LoVo (cell line): ENCODE measurements around the gene ZNF567.
"Not testable (repeated sequence)": the region's sequence is repeated elsewhere in the genome, so short reads cannot be mapped to it uniquely, and the experiment has no call there.

Experiments used
- DNase-seq: peaks from one replicate; pipeline ENCODE4 v3.0.0-alpha.2; 2016; ENCODE audit warnings: low spot score

ZNF567 gene

DNA sequence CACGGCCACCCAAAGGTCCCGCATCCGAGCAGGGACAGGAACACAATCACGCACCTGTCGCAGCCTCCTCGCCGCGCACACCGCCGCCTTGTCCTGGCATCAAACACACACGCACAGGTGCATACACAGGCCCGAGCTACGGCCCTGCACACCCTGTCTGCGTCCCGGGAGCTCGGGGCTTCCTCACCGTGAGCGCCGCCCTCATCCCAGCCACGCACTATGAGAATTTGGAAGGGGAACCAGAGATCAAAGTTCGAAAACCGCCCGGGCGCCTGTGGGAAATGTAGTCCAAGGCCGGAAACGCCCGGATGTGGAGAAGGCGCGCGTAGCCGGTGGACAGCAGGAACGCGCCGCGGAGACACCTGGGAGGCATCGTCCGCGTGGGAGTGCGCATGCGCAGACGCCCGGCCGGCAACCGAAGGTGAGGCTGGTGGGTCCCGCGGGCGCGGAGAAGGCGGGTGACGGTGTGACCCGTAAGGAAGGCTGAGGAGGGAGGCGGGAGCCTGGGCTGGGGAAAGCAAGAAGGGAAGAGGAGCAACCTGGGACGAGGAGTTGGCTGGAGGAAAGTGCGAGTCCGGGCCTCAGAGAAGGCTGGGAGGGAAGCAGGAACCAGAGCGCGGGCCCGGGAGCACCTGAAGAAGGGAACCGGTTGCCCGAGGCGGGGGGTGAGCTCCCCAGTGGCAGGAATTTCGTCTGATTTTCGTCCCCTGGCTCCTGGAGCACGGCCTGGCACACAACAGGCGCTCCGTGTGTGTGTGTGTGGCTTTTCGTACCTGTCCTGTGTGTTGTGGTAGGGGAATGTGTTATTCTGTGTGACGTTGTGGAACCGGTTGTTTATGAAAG, at the start of gene ZNF567:
ZNF567 (plus strand) TSS at position 399 of the 843 bp plus-strand sequence. CDS start 7,256 bp downstream, outside the sequence.
- no peak for DNase-seq

DNA sequence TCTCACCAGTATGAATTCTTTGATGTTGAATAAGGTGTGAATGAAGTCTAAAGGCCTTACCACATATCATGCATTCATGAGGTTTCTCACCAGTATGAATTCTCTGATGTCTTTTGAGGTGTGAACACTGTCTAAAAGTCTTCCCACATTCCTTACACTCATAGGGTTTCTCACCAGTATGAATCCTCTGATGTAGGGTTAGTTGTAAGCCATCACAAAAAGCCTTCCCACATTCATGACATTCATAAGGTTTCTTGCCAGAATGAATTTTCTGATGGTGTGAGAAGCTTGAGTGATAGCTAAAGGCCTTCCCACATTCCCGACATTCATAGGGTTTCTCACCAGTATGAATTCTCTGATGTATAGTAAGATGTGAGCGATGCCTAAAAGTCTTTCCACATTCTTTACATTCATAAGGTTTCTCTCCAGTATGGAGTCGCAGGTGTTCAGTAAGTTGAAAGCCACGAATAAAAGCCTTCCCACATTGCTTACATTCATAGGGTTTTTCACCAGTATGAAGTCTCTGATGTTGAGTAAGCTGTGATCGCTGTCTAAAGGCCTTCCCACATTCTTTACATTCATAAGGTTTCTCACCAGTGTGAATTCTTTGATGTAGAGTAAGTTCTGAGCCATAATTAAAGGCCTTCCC, 48.4 kb upstream of the ZNF567 start:
- no peak for DNase-seq

GRCh38 chr19:36646746-36647145, 40.7 kb upstream of the ZNF567 start:
- DNase-seq = no peak

- DNase-seq = no peak
Observed at GRCh38 chr19:36652958-36653357, 34.5 kb upstream of the ZNF567 start.

- no peak for DNase-seq
Observed at GRCh38 chr19:36665832-36666231, 21.6 kb upstream of the ZNF567 start.

DNA sequence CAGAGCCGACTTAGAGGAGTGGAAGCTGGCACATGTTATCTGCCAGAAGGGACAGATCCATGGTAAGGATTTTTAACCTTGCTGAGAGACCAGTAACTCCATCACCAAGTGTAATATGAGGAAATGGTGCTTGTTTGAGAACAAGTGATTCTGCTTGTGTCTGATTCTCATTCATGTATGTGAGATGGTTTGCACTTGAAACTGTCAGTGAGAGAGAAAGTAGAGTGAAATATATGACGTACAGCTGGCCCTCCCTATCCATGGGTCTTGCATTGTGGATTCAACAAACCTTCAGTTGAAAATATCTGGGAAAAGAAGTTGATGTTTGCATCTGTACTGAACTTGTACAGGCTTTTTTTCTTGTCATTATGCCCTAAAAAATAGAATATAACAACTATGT, 18.8 kb upstream of the ZNF567 start:
- DNase-seq = no peak

DNA sequence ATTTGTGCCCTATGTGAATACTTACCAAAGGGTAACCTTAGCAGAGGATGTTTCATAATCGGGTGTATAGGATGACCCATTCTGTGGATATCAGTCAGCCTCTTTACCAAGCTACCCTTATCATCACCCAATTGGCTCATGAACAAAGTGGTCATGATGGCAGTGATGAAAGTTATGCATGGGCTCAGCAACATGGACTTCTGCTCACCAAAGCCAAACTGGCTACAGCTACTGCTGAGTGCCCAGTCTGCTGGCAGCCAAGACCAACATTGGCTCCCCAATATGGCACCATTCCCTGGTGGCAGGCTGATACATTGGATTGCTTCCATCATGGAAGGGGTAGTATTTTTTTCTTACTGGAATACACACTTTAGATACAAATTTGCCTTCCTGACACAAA, 15.0 kb upstream of the ZNF567 start:
- no peak for DNase-seq

DNA sequence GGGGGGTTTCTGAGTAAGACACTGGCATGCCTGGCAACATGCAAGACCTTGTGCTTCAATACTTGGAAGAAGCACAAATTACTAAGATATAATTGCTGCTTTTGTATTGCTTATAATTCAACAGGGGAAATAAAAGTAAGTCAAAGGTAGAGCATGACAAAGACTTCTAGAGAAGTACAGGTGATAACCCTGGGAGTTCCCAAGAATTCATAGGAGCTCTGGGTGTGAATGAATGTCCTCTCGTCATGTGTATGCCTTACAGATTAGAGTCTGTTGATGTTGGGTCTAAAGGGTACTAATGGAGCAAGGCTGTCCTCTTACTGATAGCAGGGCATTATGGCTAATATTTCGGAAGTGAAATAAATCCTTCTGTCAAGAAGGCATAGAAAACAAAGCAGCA, 13.2 kb upstream of the ZNF567 start:
- no peak for DNase-seq

GRCh38 chr19:36679455-36679854, 8.0 kb upstream of the ZNF567 start:
- no peak for DNase-seq

GRCh38 chr19:36685835-36686234, 1.6 kb upstream of the ZNF567 start:
- DNase-seq = no peak

DNA sequence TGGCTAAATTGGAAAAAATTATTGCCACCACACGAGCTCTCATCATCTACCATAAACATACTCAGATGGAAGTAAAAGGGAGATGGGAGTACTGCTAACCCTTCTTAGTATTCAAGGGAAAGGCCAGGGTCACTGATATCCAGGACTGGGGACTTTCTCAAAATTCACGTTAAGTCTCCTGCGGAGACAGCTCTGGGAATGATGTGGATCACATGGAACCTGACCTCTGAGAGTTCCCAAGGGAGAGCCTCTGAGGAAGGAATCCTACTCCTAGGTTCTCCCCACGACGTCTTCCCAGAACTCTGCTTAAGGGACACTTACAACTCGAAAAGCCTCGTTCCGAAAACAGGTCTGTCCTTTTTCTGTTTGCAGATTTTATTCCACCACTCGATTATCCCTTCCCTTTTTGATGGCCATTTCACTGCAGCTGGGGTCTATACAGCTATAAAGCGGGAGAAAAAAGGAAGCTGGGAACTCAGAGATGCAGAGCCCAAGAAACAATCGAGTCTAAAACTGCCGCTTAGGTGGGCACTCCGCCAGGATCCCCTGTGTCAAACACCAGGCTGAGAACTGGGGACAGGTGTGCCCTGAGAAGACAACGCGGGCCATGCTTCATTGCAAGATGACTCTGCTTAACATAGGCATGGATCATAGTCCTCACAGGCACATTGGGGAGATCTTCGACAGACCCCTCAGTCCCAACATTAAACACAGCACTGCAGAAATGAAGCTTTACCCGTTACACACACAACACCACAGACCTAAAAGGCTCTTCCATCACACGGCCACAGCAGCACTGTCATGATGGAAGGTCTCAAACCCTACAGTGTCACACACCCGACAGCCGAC, 823 bp upstream of the ZNF567 start:
- DNase-seq = no peak

DNA sequence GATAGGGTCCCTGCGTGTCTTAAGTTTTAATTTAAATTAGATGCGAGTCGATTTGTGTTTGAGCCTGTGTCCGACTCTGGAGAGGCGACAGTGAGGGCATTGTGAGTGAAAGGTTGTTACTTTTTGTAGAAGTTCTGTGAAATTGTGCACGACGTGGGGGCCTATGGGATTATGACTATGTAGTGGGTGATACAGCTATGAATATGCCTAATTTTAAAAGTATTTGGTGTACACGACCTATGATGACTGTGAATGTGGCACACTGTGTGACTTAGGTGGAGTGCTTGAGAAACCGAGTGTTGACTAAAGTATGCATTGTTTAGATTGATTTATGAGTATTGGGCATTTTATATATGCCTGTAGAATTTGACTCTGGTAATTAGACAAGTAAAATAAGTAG, 646 bp downstream of the ZNF567 start:
- DNase-seq = no peak

- no peak for DNase-seq
Observed at GRCh38 chr19:36707134-36707533, 19.7 kb downstream of the ZNF567 start.

GRCh38 chr19:36709423-36709822, 22.0 kb downstream of the ZNF567 start:
- no peak for DNase-seq

DNA sequence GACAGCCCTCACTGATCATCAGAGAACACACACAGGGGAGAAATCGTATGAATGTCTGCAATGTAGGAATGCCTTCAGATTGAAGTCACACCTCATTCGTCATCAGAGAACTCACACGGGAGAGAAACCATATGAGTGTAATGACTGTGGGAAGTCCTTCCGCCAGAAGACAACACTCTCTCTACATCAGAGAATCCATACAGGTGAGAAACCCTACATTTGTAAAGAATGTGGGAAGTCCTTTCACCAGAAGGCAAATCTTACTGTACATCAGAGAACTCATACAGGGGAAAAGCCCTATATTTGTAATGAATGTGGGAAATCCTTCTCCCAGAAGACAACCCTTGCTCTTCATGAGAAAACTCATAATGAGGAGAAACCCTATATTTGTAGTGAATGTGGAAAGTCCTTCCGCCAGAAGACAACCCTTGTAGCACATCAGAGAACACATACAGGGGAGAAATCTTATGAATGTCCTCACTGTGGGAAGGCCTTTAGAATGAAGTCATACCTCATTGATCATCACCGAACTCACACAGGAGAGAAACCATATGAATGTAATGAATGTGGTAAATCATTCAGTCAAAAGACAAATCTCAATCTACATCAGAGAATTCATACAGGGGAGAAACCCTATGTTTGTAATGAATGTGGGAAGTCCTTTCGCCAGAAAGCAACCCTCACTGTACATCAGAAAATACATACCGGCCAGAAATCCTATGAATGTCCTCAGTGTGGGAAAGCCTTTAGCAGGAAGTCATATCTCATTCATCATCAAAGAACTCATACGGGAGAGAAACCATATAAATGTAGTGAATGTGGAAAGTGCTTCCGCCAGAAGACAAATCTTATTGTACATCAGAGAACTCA, 32.5 kb downstream of the ZNF567 start:
- no peak for DNase-seq

DNA sequence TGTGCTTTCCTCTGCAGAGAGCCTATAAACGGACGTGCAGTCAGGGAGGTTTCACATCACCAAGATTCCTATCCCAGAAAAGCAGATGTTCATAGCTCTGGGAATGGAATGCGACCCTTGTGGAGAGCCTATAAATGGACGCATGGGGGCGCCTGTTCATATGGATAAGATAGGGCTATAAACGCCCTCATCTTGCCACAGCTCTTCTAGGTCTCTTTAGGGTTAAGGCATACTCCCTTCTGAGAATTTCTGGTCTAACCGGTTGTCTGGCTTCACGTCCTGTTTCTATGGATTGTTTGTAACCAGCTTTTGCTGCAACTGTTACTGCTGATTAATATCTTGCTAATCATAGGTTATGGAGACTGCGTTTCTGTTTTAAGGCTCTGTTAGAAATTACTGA, 48.8 kb downstream of the ZNF567 start:
- not testable (repeated sequence) for DNase-seq

GRCh38 chr19:36745870-36746269, 58.5 kb downstream of the ZNF567 start:
- DNase-seq = no peak

GRCh38 chr19:36747750-36748149, 60.3 kb downstream of the ZNF567 start:
- no peak for DNase-seq

GRCh38 chr19:36748431-36749275, 61.2 kb downstream of the ZNF567 start:
- DNase-seq = no peak

DNA sequence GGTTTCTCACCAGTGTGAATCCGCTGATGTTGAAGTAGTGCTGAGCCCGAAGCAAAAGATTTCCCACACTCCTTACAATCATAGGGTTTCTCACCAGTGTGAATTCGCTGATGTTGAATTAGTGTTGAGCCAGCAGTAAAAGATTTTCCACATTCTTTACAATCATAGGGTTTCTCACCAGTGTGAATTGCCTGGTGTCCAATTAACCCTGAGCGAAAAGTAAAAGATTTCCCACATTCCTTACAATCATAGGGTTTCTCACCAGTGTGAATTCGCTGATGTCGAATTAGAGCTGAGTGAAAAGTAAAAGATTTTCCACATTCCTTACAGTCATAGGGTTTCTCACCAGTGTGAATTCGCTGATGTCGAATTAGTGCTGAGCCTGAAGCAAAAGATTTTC, 62.2 kb downstream of the ZNF567 start:
- not testable (repeated sequence) for DNase-seq
